SU-DHL-6 (cell line): ENCODE measurements around the gene FLT3LG.

Experiments
- H2AFZ ChIP-seq: fragments of 200-600 bp; sonication (generic); 2 replicates; pipeline ENCODE4 v1.6.1; 2014; ENCODE audit warnings: low read depth, mild to moderate bottlenecking, moderate library complexity, mixed read lengths, antibody characterized with exemption, low read length; ENCODE audit not compliant: severe bottlenecking
- H3F3A ChIP-seq: fragments of 200-600 bp; shearing (Covaris generic); 2 replicates; pipeline ENCODE4 v1.6.0; 2016; ENCODE audit warnings: antibody characterized with exemption, mild to moderate bottlenecking; ENCODE audit not compliant: insufficient read depth
- H3K27ac ChIP-seq: fragments of 200-600 bp; sonication (generic); 2 replicates; pipeline ENCODE4 v1.5.1; 2016; ENCODE audit warnings: low read depth, mild to moderate bottlenecking, low read length, moderate library complexity, mixed read lengths
- H3K27me3 ChIP-seq: fragments of 200-600 bp; sonication (generic), shearing (Covaris generic); 2 replicates; pipeline ENCODE4 v1.6.0; 2014; ENCODE audit warnings: mild to moderate bottlenecking, low read length
- H3K36me3 ChIP-seq: fragments of 200-600 bp; sonication (generic); 2 replicates; pipeline ENCODE4 v1.6.1; 2014; ENCODE audit warnings: mild to moderate bottlenecking, low read length, mixed read lengths
- H3K4me2 ChIP-seq: fragments of 300-600, 200-600 bp; shearing (Covaris generic), sonication (generic); 2 replicates; pipeline ENCODE4 v1.6.0; 2014; ENCODE audit warnings: low read length, low read depth, mild to moderate bottlenecking; ENCODE audit not compliant: poor library complexity, severe bottlenecking
- H3K4me3 ChIP-seq: fragments of 200-600 bp; sonication (generic); 2 replicates; pipeline ENCODE4 v1.5.1; 2014; ENCODE audit warnings: antibody characterized with exemption, low read length, mild to moderate bottlenecking, mixed read lengths; ENCODE audit not compliant: insufficient read depth, poor library complexity, severe bottlenecking
- H3K79me2 ChIP-seq: fragments of 200-600 bp; sonication (generic); 2 replicates; pipeline ENCODE4 v1.6.1; 2014; ENCODE audit warnings: mild to moderate bottlenecking, low read length, moderate library complexity; ENCODE audit not compliant: insufficient read depth
- H3K9ac ChIP-seq: fragments of 200-600 bp; sonication (generic); 2 replicates; pipeline ENCODE4 v1.7.0; 2014; ENCODE audit warnings: mild to moderate bottlenecking, low read length
- H3K9me2 ChIP-seq: fragments of 200-600 bp; sonication (generic); replicated peaks from 2 replicates; pipeline ENCODE4 v1.6.1; 2014; ENCODE audit warnings: low read length; ENCODE audit not compliant: insufficient read depth
- H3K9me3 ChIP-seq: fragments of 200-600 bp; sonication (generic); 2 replicates; pipeline ENCODE4 v1.6.1; 2014; ENCODE audit warnings: low read length, mixed read lengths; ENCODE audit not compliant: insufficient read depth
- H4K20me1 ChIP-seq: fragments of 200-600 bp; sonication (generic); 2 replicates; pipeline ENCODE4 v1.6.1; 2014; ENCODE audit warnings: low read depth, mild to moderate bottlenecking, antibody characterized with exemption, low read length, moderate library complexity, mixed read lengths
- EZH2phosphoT487 ChIP-seq: fragments of 200-600 bp; sonication (generic), shearing (Covaris generic); conservative IDR thresholded peaks from 2 replicates; pipeline ENCODE4 v1.6.1; 2018; ENCODE audit warnings: mild to moderate bottlenecking, antibody characterized with exemption, low read length, moderate library complexity, mixed read lengths
- TF ChIP-seq, protein P1 (sequence below): fragments of 200-600 bp; sonication (generic); IDR thresholded peaks from one replicate; pipeline ENCODE4 v1.5.1; 2017; ENCODE audit warnings: antibody characterized with exemption, mild to moderate bottlenecking, low read length, moderate library complexity; ENCODE audit not compliant: insufficient read depth, poor library complexity, severe bottlenecking

The FLT3LG gene

DNA sequence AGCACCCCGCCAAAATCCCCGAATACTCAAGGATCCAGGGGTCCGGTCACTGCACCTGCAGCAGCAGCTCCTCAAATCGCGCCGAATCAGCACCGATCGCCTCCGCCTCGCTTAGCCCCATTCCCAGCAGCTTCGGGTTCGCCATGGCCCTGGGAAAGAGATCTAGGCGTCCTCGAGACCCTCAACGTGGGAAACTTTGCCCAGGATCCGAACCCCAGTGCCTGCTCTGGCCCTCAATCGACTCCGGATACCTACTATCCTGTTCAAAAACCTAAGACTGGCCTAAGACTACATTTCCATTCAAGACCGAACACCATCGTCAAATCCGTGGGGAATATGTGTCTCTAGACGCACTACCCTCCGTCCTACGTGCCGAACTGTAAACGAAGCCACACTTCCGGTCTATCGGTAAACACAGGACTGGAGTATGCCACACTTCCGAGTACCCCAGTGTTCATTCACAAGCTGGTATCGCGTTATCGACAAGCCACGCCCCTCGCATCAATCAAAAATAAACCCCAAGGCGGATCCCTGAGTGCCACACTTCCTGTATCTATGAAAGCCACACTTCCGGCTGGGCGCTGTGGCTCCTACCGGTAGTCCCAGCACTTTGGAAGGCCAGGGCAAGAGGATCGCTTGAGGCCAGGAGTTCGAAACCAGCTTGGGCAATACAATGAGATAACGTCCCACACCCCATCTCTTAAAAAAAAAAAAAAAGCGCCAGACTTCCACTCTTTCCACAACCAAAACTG is 22.4 kb upstream of the FLT3LG start, which contains the start of gene PIH1D1:
TSS of gene PIH1D1 (minus strand) at position 385 of the 752 bp plus-strand sequence. CDS start at position 145, 240 bp downstream.
- Histone ChIP-seq H4K20me1 (no peaks in the 10 kb centered on the region), H3K27ac (peak within 1 kb of the TSS; percentile 93), H3K4me2 (peak within 1 kb of the TSS; percentile 99), H3F3A (peaks cover 21% of the 10 kb centered on the region), H3K9ac (peak within 1 kb of the TSS; percentile 98), H3K4me3 (peak within 1 kb of the TSS; percentile 99), H3K9me3 (no peaks in the 10 kb centered on the region), H3K9me2 (no peaks in the 10 kb centered on the region), H3K79me2 (peaks cover 36% of the 10 kb centered on the region), H3K27me3 (no peaks in the 10 kb centered on the region), H3K36me3 (no peaks in the 10 kb centered on the region), H2AFZ (peak within 1 kb of the TSS; percentile 45)
- TF ChIP-seq, protein P1, sequence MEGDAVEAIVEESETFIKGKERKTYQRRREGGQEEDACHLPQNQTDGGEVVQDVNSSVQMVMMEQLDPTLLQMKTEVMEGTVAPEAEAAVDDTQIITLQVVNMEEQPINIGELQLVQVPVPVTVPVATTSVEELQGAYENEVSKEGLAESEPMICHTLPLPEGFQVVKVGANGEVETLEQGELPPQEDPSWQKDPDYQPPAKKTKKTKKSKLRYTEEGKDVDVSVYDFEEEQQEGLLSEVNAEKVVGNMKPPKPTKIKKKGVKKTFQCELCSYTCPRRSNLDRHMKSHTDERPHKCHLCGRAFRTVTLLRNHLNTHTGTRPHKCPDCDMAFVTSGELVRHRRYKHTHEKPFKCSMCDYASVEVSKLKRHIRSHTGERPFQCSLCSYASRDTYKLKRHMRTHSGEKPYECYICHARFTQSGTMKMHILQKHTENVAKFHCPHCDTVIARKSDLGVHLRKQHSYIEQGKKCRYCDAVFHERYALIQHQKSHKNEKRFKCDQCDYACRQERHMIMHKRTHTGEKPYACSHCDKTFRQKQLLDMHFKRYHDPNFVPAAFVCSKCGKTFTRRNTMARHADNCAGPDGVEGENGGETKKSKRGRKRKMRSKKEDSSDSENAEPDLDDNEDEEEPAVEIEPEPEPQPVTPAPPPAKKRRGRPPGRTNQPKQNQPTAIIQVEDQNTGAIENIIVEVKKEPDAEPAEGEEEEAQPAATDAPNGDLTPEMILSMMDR, result no peak
- TF ChIP-seq EZH2phosphoT487, result no peak

DNA sequence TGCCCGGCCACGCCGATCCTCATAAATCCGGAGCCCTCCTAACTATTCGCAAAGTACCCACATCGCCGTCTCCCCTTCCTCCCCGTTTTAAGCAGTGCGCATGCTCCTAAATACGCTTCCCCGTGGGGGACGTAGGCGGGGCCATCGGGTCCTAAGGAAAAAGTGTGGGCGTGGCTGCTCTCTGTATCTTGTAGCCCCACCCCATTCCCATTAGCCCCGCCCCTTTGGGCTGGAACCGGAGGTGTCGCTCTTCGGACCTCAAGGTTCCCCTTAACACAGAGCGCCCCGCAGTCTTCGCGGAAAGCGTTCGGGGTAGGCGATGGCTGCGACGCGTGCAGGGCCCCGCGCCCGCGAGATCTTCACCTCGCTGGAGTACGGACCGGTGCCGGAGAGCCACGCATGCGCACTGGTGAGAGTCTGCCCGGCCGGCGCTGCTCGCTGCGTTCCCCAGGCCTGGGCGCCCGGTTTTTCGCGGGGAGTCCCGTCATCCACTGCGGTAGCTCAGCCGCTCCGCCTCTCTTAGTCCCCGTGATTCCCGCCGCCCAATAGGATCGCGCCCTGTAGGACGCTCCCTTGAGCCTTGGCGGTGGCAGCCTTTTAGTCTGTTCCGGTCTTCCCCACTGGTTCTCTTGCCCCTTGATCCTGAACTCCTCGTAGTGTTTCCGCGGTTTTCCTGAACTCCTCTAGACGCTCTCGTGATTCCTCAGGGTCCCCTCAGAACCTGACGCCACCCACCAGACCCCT is 20.8 kb upstream of the FLT3LG start, which contains the start of gene ALDH16A1:
TSS of gene ALDH16A1 (plus strand) at position 213 of the 744 bp plus-strand sequence. CDS start at position 320, 107 bp downstream.
- Histone ChIP-seq H3K9ac (peak within 1 kb of the TSS; percentile 98), H4K20me1 (no peaks in the 10 kb centered on the region), H3K4me2 (peak within 1 kb of the TSS; percentile 99), H3K79me2 (peaks cover 36% of the 10 kb centered on the region), H3K9me3 (no peaks in the 10 kb centered on the region), H3K27me3 (no peaks in the 10 kb centered on the region), H3K36me3 (no peaks in the 10 kb centered on the region), H3F3A (peaks cover 21% of the 10 kb centered on the region), H3K9me2 (no peaks in the 10 kb centered on the region), H2AFZ (peak within 1 kb of the TSS; percentile 8), H3K4me3 (peak within 1 kb of the TSS; percentile 99), H3K27ac (peak within 1 kb of the TSS; percentile 93)
- TF ChIP-seq EZH2phosphoT487, result no peak
- TF ChIP-seq, protein P1, result no peak

DNA sequence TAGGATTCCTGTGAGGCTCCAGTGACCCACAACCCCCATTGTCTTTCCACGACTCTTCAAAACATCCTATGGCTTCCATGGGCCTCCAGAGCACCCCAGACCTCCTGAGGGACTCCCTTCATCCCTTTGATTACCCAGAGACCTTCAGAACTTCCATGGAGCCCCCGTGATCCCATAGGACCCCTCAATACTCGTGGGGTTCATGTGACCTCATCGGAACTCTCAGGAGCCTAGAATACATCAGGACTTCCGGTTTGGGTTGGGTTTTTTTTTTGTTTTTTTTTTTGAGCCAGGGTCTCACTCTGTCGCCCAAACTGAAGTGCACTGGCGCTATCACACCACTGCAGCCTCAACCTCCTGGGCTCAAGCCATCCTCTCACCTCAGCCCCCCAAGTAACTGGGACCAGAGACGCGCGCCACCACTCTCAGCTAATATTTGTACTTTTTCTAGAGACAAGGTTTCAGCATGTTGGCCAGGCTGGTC is 20.2 kb upstream of the FLT3LG start:
- Histone ChIP-seq H4K20me1 (no peaks in the 10 kb centered on the region), H3K4me3 (peak overlapping the region; percentile 99), H3K9ac (peak overlapping the region; percentile 98), H3K4me2 (peak overlapping the region; percentile 99), H3F3A (peaks cover 21% of the 10 kb centered on the region), H3K79me2 (peaks cover 36% of the 10 kb centered on the region), H3K9me3 (no peaks in the 10 kb centered on the region), H3K27me3 (no peaks in the 10 kb centered on the region), H3K27ac (peak overlapping the region; percentile 93), H3K9me2 (no peaks in the 10 kb centered on the region), H3K36me3 (no peaks in the 10 kb centered on the region), H2AFZ (no peak overlapping the region)
- TF ChIP-seq, protein P1, result no peak
- no peak for TF ChIP-seq EZH2phosphoT487
